ENCODE results near the gene SYT5. TPM values are rescaled to one million over a fixed set of nuclear protein-coding genes. Genes with fewer than 3 reads are reported as not detected.

The SYT5 gene
- total and polyA plus RNA-seq, 9 of the 15 experiments (the other 6 are each of a cell fraction or from before 2014, with no cell fraction given), result 1.3 to 20.9 (median 8.8) TPM

GRCh38 chr19:55158848-55159749 is 21.0 kb downstream of the SYT5 start (continued):
- TF ChIP-seq NFE2 (IDR thresholded peaks at IDR 0.05; ENCODE audit: low read depth) (no peak; the same call in 1 of the 2 replicates), CXXC5 (CRISPR knock-in tag; IDR thresholded peaks at IDR 0.05) (peak; percentile 67), ZFP1 (CRISPR knock-in tag; IDR thresholded peaks at IDR 0.05) (no peak), EGR1 (conservative IDR thresholded peaks at IDR 0.05) (0 out of 2 replicates have a peak, but pooled peaks have one; percentile 15), IRF2 (CRISPR knock-in tag; IDR thresholded peaks at IDR 0.05) (no peak), ZNF274 (IDR thresholded peaks at IDR 0.05; ENCODE audit: borderline replicate concordance, low read depth, low read length) (no peak), HMGXB4 (CRISPR knock-in tag; IDR thresholded peaks at IDR 0.05) (no peak), SIN3B (IDR thresholded peaks at IDR 0.05; ENCODE audit: low read depth) (no peak), NFXL1 (CRISPR knock-in tag; IDR thresholded peaks at IDR 0.05) (no peak), NCOA1 (IDR thresholded peaks at IDR 0.05; ENCODE audit: low read depth) (peak; percentile 51; the same call in 1 of the 2 replicates), LEF1 (IDR thresholded peaks at IDR 0.05) (peak; percentile 73), ZNF609 (CRISPR knock-in tag; IDR thresholded peaks at IDR 0.05; ENCODE audit: borderline replicate concordance) (no peak), TCF15 (CRISPR knock-in tag; IDR thresholded peaks at IDR 0.05) (no peak), ZFP36 (IDR thresholded peaks at IDR 0.05; ENCODE audit: low read depth, low read length, partially characterized antibody) (no peak), PRMT5 (CRISPR knock-in tag; IDR thresholded peaks at IDR 0.05) (no peak), RBFOX2 (IDR thresholded peaks at IDR 0.05; ENCODE audit: low read depth, low read length) (peak; percentile 86), MTA3 (IDR thresholded peaks at IDR 0.05; ENCODE audit: borderline replicate concordance) (peak; percentile 73; the same call in 1 of the 2 replicates)
- TF ChIP-seq, protein P1, sequence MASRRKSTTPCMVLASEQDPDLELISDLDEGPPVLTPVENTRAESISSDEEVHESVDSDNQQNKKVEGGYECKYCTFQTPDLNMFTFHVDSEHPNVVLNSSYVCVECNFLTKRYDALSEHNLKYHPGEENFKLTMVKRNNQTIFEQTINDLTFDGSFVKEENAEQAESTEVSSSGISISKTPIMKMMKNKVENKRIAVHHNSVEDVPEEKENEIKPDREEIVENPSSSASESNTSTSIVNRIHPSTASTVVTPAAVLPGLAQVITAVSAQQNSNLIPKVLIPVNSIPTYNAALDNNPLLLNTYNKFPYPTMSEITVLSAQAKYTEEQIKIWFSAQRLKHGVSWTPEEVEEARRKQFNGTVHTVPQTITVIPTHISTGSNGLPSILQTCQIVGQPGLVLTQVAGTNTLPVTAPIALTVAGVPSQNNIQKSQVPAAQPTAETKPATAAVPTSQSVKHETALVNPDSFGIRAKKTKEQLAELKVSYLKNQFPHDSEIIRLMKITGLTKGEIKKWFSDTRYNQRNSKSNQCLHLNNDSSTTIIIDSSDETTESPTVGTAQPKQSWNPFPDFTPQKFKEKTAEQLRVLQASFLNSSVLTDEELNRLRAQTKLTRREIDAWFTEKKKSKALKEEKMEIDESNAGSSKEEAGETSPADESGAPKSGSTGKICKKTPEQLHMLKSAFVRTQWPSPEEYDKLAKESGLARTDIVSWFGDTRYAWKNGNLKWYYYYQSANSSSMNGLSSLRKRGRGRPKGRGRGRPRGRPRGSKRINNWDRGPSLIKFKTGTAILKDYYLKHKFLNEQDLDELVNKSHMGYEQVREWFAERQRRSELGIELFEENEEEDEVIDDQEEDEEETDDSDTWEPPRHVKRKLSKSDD (conservative IDR thresholded peaks at IDR 0.05; ENCODE audit: low read length), result no peak
